Measurements from ENCODE around the gene FSCN2. TPM values are rescaled to one million over a fixed set of nuclear protein-coding genes. Genes with fewer than 3 reads are reported as not detected.

FSCN2 gene
- total RNA-seq, 1 donor from 2014 or later: 5.6 TPM

GRCh38 chr17:81524039-81524864 is 3.9 kb upstream of the FSCN2 start:
- Mint-ChIP-seq H3K9me3 (ENCODE audit: unreplicated experiment) (no peaks in the 10 kb centered on the region), H3K27me3 (ENCODE audit: low read depth, unreplicated experiment) (no peaks in the 10 kb centered on the region), H3K4me3 (ENCODE audit: unreplicated experiment) (no peak overlapping the region), H3K4me1 (ENCODE audit: low read depth, unreplicated experiment) (peaks cover 4% of the 10 kb centered on the region), H3K27ac (ENCODE audit: unreplicated experiment) (no peak overlapping the region), H3K36me3 (ENCODE audit: low read depth, unreplicated experiment) (no peaks in the 10 kb centered on the region)
- Histone ChIP-seq H3K27ac (ENCODE audit: low read depth, low read length) (no peak overlapping the region), H4K20me1 (ENCODE audit: insufficient read depth, low read length) (peaks cover 28% of the 10 kb centered on the region), H3K36me3 (ENCODE audit: insufficient read depth, low read length) (no peaks in the 10 kb centered on the region), H3K9ac (ENCODE audit: low read length) (no peak overlapping the region), H3K9me3 (ENCODE audit: insufficient read depth, low read depth, low read length) (no peaks in the 10 kb centered on the region), H3K79me2 (ENCODE audit: insufficient read depth, low read length) (no peaks in the 10 kb centered on the region), H3K4me2 (ENCODE audit: low read length) (no peak overlapping the region), H3K27me3 (ENCODE audit: insufficient read depth, low read length) (peaks cover 9% of the 10 kb centered on the region), H3K4me1 (ENCODE audit: insufficient read depth, low read length) (peaks cover 18% of the 10 kb centered on the region), H2AFZ (ENCODE audit: low read depth, low read length) (no peak overlapping the region), H3K4me3 (ENCODE audit: insufficient read depth, low read depth, low read length) (no peak overlapping the region)
- no peak for TF ChIP-seq EZH2 (IDR thresholded peaks at IDR 0.05; ENCODE audit: insufficient read depth, low read length)
- TF ChIP-seq CTCF (IDR thresholded peaks at IDR 0.05; ENCODE audit: insufficient read depth, low read depth, low read length): no peak
- FAIRE-seq (no peak), DNase-seq (ENCODE audit: low read depth) (no peak)

GRCh38 chr17:81524865-81525159 is 3.4 kb upstream of the FSCN2 start:
- DNase-seq (ENCODE audit: low read depth) (no peak), FAIRE-seq (no peak)
- Mint-ChIP-seq H3K9me3 (ENCODE audit: unreplicated experiment) (no peaks in the 10 kb centered on the region), H3K4me3 (ENCODE audit: unreplicated experiment) (no peak overlapping the region), H3K27ac (ENCODE audit: unreplicated experiment) (no peak overlapping the region), H3K36me3 (ENCODE audit: low read depth, unreplicated experiment) (no peaks in the 10 kb centered on the region), H3K27me3 (ENCODE audit: low read depth, unreplicated experiment) (no peaks in the 10 kb centered on the region), H3K4me1 (ENCODE audit: low read depth, unreplicated experiment) (peaks cover 4% of the 10 kb centered on the region)
- Histone ChIP-seq H3K4me3 (ENCODE audit: insufficient read depth, low read depth, low read length) (no peak overlapping the region), H3K27me3 (ENCODE audit: insufficient read depth, low read length) (peaks cover 9% of the 10 kb centered on the region), H2AFZ (ENCODE audit: low read depth, low read length) (no peak overlapping the region), H4K20me1 (ENCODE audit: insufficient read depth, low read length) (peaks cover 24% of the 10 kb centered on the region), H3K36me3 (ENCODE audit: insufficient read depth, low read length) (no peaks in the 10 kb centered on the region), H3K4me2 (ENCODE audit: low read length) (no peak overlapping the region), H3K9me3 (ENCODE audit: insufficient read depth, low read depth, low read length) (no peaks in the 10 kb centered on the region), H3K27ac (ENCODE audit: low read depth, low read length) (no peak overlapping the region), H3K79me2 (ENCODE audit: insufficient read depth, low read length) (no peaks in the 10 kb centered on the region), H3K4me1 (ENCODE audit: insufficient read depth, low read length) (peaks cover 13% of the 10 kb centered on the region), H3K9ac (ENCODE audit: low read length) (no peak overlapping the region)
- TF ChIP-seq EZH2 (IDR thresholded peaks at IDR 0.05; ENCODE audit: insufficient read depth, low read length): no peak
- TF ChIP-seq CTCF (IDR thresholded peaks at IDR 0.05; ENCODE audit: insufficient read depth, low read depth, low read length): no peak

Measured in astrocyte (in vitro differentiated cells and primary cell).